SK-N-SH treated with all-trans-retinoic acid at 6 μM for 48 hours (cell line): ENCODE results near the gene SLC38A10.

Source experiments
- ATAC-seq: fragments of 200-7000 bp; cut with Tn5 transposase; 3 replicates; pipeline ENCODE4 v1.9.1; 2020; ENCODE audit warnings: mild to moderate bottlenecking, moderate library complexity
- ARNTL ChIP-seq: fragments of 450-650 bp; formaldehyde crosslinking; IDR thresholded peaks from 2 replicates; pipeline ENCODE4 v1.5.0; 2020; ENCODE audit warnings: low read depth, mild to moderate bottlenecking, moderate library complexity, borderline replicate concordance
- BACH2 ChIP-seq: fragments of 250-450 bp; sonication (Bioruptor Pico); IDR thresholded peaks from 2 replicates; pipeline ENCODE4 v1.9.0; 2021; ENCODE audit warnings: mild to moderate bottlenecking, borderline replicate concordance
- CSDC2 ChIP-seq: fragments of 250-450 bp; sonication (Bioruptor Pico); IDR thresholded peaks from 2 replicates; pipeline ENCODE4 v1.5.0; 2020; ENCODE audit warnings: mild to moderate bottlenecking, moderate library complexity
- ESRRG ChIP-seq: fragments of 250-450 bp; sonication (Bioruptor Pico); IDR thresholded peaks from 2 replicates; pipeline ENCODE4 v1.6.1; 2021; ENCODE audit warnings: mild to moderate bottlenecking
- GLIS3 ChIP-seq: fragments of 250-450 bp; sonication (Bioruptor Pico); IDR thresholded peaks from 2 replicates; pipeline ENCODE4 v1.5.0; 2020; ENCODE audit warnings: mild to moderate bottlenecking, moderate library complexity
- ISL1 ChIP-seq: fragments of 250-450 bp; sonication (Bioruptor Pico); IDR thresholded peaks from 2 replicates; pipeline ENCODE4 v2.1.2; 2022; ENCODE audit warnings: mild to moderate bottlenecking, moderate library complexity
- OSR1 ChIP-seq: fragments of 250-450 bp; sonication (Bioruptor Pico); IDR thresholded peaks from 2 replicates; pipeline ENCODE4 v1.8.0; 2022; ENCODE audit warnings: moderate library complexity, mild to moderate bottlenecking, inconsistent platforms
- PPARA ChIP-seq: fragments of 250-450 bp; sonication (Bioruptor Pico); IDR thresholded peaks from 2 replicates; pipeline ENCODE4 v1.5.0; 2020; ENCODE audit warnings: mild to moderate bottlenecking, borderline replicate concordance
- RARB ChIP-seq: fragments of 250-450 bp; sonication (Bioruptor Pico); IDR thresholded peaks from 2 replicates; pipeline ENCODE4 v1.8.0; 2021; ENCODE audit warnings: mild to moderate bottlenecking, moderate library complexity
- SNAI2 ChIP-seq: fragments of 250-450 bp; sonication (Bioruptor Pico); IDR thresholded peaks from 2 replicates; pipeline ENCODE4 v1.5.0; 2020; ENCODE audit warnings: mild to moderate bottlenecking, moderate library complexity
- TOX ChIP-seq: fragments of 250-450 bp; sonication (Bioruptor Pico); IDR thresholded peaks from 2 replicates; pipeline ENCODE4 v1.8.0; 2021; ENCODE audit warnings: mild to moderate bottlenecking, moderate library complexity, borderline replicate concordance
- ZC3H10 ChIP-seq: fragments of 250-450 bp; sonication (Bioruptor Pico); IDR thresholded peaks from 2 replicates; pipeline ENCODE4 v1.5.1; 2021; ENCODE audit warnings: mild to moderate bottlenecking, moderate library complexity
- ZFP3 ChIP-seq: fragments of 250-450 bp; sonication (Bioruptor Pico); IDR thresholded peaks from 2 replicates; pipeline ENCODE4 v1.5.0; 2020; ENCODE audit warnings: mild to moderate bottlenecking, moderate library complexity
- ZFP30 ChIP-seq: fragments of 450-650 bp; formaldehyde crosslinking; IDR thresholded peaks from 2 replicates; pipeline ENCODE4 v1.5.0; 2022; ENCODE audit warnings: mild to moderate bottlenecking, moderate library complexity
- ZNF565 ChIP-seq: fragments of 450-650 bp; formaldehyde crosslinking; conservative IDR thresholded peaks from 2 replicates; pipeline ENCODE4 v1.5.0; 2020; ENCODE audit warnings: low read depth, mild to moderate bottlenecking, moderate library complexity
- ZNF70 ChIP-seq: fragments of 450-650 bp; formaldehyde crosslinking; IDR thresholded peaks from 2 replicates; pipeline ENCODE4 v1.5.0; 2020; ENCODE audit warnings: mild to moderate bottlenecking, moderate library complexity
- ZNF8 ChIP-seq: fragments of 450-650 bp; formaldehyde crosslinking; IDR thresholded peaks from 2 replicates; pipeline ENCODE4 v1.5.0; 2020; ENCODE audit warnings: mild to moderate bottlenecking, moderate library complexity
- TF ChIP-seq, protein P1 (sequence below): fragments of 250-450 bp; sonication (Bioruptor Pico); IDR thresholded peaks from 2 replicates; pipeline ENCODE4 v1.5.1; 2021; ENCODE audit warnings: mild to moderate bottlenecking, moderate library complexity
- TF ChIP-seq, protein P2 (sequence below): fragments of 250-450 bp; sonication (Bioruptor Pico); IDR thresholded peaks from 2 replicates; pipeline ENCODE4 v1.8.0; 2021; ENCODE audit warnings: low read depth, mild to moderate bottlenecking, moderate library complexity, borderline replicate concordance
- TF ChIP-seq, protein P3 (sequence below): fragments of 250-450 bp; sonication (Bioruptor Pico); IDR thresholded peaks from 2 replicates; pipeline ENCODE4 v1.5.1; 2020; ENCODE audit warnings: low read depth, mild to moderate bottlenecking, moderate library complexity
- TF ChIP-seq, protein P4 (sequence below): fragments of 250-450 bp; sonication (Bioruptor Pico); IDR thresholded peaks from 2 replicates; pipeline ENCODE4 v1.8.0; 2020; ENCODE audit warnings: mild to moderate bottlenecking, moderate library complexity, borderline replicate concordance
- TF ChIP-seq, protein P5 (sequence below): fragments of 250-450 bp; sonication (Bioruptor Pico); IDR thresholded peaks from 2 replicates; pipeline ENCODE4 v1.5.0; 2020; ENCODE audit warnings: mild to moderate bottlenecking, moderate library complexity

SLC38A10 gene

DNA sequence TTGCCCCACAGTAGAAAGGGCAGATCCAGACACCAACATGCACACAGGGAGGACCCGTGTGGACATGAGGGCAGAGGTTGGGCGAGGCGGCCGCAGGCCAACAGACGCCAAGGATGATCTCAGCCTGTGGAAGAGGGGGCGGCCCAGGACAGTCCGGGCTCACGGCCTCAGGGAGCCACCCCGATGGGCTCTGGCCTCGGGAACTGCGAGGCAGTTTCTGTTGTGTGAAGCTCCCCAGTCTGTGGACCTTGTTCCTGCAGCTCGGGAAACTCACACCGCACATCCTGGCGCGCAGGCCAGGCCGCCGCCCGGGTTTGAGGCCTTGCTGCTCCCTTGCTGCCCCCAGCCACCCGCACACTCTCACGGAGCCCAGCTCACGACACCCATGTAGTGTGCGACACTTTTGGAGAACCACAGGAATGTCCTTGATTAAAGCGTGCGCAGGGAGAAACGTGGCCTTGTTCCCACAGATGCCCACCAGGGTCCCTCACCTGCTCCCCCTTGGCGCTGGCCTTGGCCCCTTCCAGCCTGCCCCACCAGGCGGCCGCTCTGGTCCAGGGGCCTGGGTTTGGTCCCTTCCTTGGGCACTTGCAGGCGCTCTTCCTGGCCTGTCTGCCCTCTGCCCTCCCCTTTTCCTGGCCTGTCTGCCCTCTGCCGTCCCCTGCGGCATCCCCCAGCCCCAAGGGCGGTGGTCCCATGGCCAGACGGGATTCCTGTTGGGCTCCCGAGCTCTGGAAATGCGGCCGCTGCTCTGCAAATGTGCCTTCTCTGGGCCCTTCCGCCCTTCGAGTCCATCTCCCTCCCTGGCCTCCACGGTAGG, 9.3 kb upstream of the SLC38A10 start:
- TF ChIP-seq RARB (CRISPR knock-in tag), result no peak
- TF ChIP-seq, protein P1, sequence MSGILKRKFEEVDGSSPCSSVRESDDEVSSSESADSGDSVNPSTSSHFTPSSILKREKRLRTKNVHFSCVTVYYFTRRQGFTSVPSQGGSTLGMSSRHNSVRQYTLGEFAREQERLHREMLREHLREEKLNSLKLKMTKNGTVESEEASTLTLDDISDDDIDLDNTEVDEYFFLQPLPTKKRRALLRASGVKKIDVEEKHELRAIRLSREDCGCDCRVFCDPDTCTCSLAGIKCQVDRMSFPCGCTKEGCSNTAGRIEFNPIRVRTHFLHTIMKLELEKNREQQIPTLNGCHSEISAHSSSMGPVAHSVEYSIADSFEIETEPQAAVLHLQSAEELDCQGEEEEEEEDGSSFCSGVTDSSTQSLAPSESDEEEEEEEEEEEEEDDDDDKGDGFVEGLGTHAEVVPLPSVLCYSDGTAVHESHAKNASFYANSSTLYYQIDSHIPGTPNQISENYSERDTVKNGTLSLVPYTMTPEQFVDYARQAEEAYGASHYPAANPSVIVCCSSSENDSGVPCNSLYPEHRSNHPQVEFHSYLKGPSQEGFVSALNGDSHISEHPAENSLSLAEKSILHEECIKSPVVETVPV, result no peak
- no peak for TF ChIP-seq ZFP30 (CRISPR knock-in tag)
- TF ChIP-seq BACH2 (CRISPR knock-in tag), result no peak
- TF ChIP-seq, protein P2, sequence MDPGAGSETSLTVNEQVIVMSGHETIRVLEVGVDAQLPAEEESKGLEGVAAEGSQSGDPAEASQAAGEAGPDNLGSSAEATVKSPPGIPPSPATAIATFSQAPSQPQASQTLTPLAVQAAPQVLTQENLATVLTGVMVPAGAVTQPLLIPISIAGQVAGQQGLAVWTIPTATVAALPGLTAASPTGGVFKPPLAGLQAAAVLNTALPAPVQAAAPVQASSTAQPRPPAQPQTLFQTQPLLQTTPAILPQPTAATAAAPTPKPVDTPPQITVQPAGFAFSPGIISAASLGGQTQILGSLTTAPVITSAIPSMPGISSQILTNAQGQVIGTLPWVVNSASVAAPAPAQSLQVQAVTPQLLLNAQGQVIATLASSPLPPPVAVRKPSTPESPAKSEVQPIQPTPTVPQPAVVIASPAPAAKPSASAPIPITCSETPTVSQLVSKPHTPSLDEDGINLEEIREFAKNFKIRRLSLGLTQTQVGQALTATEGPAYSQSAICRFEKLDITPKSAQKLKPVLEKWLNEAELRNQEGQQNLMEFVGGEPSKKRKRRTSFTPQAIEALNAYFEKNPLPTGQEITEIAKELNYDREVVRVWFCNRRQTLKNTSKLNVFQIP, result no peak
- TF ChIP-seq ZC3H10 (CRISPR knock-in tag), result no peak
- no peak for TF ChIP-seq GLIS3 (CRISPR knock-in tag)
- no peak for ATAC-seq

DNA sequence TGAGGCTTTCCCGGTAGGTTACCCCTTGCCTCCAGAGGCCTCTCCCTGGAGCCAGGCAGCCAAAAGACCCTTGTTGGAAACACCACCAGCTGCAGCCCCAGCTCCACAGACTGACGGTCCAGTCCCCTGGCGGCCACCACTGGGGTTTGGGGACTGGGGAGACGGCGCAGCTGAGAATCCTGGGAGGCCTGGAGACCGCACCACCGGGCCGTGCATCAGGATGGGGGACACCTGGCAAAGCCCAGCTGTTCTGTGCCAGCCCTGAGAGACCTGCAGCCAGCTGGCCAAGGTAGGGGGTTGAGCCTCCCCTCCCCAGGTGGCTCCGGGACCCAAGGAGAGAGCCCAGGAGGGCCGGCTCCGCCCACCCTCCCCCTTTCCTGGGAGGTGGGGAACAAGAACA, 8.3 kb upstream of the SLC38A10 start:
- ATAC-seq, result no peak
- TF ChIP-seq TOX (CRISPR knock-in tag) (no peak), ZNF565 (CRISPR knock-in tag) (no peak), ZFP30 (CRISPR knock-in tag) (no peak), ARNTL (CRISPR knock-in tag) (no peak), CSDC2 (CRISPR knock-in tag) (no peak), ESRRG (CRISPR knock-in tag) (no peak), OSR1 (CRISPR knock-in tag) (no peak), ZC3H10 (CRISPR knock-in tag) (no peak), GLIS3 (CRISPR knock-in tag) (no peak)
- TF ChIP-seq, protein P3, sequence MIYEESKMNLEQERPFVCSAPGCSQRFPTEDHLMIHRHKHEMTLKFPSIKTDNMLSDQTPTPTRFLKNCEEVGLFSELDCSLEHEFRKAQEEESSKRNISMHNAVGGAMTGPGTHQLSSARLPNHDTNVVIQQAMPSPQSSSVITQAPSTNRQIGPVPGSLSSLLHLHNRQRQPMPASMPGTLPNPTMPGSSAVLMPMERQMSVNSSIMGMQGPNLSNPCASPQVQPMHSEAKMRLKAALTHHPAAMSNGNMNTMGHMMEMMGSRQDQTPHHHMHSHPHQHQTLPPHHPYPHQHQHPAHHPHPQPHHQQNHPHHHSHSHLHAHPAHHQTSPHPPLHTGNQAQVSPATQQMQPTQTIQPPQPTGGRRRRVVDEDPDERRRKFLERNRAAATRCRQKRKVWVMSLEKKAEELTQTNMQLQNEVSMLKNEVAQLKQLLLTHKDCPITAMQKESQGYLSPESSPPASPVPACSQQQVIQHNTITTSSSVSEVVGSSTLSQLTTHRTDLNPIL (CRISPR knock-in tag), result no peak

DNA sequence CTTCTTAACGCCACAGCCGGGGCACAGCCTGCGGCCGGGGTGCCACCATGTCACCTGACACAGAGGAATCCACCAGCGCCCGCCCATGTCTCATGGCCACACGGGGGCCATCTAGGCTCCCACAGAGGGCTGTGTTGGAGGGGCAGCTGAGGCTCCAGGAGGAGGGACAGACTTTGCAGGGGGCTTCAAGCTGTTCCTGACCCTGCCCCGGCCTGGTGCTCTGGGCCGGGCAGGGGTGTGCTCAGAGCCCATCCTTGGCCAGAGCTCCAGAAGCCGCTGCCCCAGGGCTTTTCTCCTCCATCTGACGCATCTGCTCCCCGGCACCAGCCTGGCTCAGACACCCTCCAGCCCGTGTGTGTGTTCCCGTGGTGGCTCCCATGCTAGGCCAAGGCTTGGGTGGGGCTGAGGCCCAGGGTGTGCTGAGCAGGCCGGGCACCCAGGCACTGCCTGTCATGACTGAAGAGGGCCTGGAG, 7.8 kb upstream of the SLC38A10 start:
- TF ChIP-seq, protein P4, sequence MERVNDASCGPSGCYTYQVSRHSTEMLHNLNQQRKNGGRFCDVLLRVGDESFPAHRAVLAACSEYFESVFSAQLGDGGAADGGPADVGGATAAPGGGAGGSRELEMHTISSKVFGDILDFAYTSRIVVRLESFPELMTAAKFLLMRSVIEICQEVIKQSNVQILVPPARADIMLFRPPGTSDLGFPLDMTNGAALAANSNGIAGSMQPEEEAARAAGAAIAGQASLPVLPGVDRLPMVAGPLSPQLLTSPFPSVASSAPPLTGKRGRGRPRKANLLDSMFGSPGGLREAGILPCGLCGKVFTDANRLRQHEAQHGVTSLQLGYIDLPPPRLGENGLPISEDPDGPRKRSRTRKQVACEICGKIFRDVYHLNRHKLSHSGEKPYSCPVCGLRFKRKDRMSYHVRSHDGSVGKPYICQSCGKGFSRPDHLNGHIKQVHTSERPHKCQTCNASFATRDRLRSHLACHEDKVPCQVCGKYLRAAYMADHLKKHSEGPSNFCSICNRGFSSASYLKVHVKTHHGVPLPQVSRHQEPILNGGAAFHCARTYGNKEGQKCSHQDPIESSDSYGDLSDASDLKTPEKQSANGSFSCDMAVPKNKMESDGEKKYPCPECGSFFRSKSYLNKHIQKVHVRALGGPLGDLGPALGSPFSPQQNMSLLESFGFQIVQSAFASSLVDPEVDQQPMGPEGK, result no peak
- TF ChIP-seq CSDC2 (CRISPR knock-in tag), result no peak
- TF ChIP-seq, protein P2, result no peak
- no peak for TF ChIP-seq PPARA (CRISPR knock-in tag)
- no peak for TF ChIP-seq ZC3H10 (CRISPR knock-in tag)
- no peak for TF ChIP-seq SNAI2 (CRISPR knock-in tag)
- TF ChIP-seq RARB (CRISPR knock-in tag), result no peak
- TF ChIP-seq ZNF70 (CRISPR knock-in tag), result no peak
- TF ChIP-seq OSR1 (CRISPR knock-in tag), result no peak
- ATAC-seq, result peak; percentile 10

DNA sequence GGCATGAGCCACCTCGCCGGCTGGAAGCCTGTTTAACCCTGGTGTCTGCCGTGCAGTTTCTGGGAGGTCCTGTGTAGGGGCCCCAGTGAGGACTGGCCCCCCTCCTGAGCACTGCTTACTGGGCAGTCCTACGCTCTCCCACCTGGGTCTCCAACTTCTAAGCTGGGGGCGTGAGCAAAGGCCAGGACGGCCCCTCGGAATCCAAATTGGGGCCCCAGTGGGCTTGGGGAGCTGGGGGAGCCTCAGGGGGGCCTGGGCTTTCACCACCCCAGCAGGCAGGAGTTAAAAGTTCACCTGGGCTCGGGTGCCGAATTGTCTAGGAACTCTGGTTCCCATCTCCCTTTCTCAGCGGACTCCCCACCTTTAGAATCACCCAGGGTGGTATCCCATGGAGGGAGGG, 7.2 kb upstream of the SLC38A10 start:
- ATAC-seq, result no peak
- no peak for TF ChIP-seq ESRRG (CRISPR knock-in tag)
- no peak for TF ChIP-seq ZFP30 (CRISPR knock-in tag)
- TF ChIP-seq RARB (CRISPR knock-in tag), result no peak
- no peak for TF ChIP-seq ARNTL (CRISPR knock-in tag)
- TF ChIP-seq, protein P4, result no peak
- TF ChIP-seq ZFP3 (CRISPR knock-in tag), result no peak
- no peak for TF ChIP-seq PPARA (CRISPR knock-in tag)
- TF ChIP-seq GLIS3 (CRISPR knock-in tag), result no peak
- no peak for TF ChIP-seq ZNF8
- TF ChIP-seq, protein P5, sequence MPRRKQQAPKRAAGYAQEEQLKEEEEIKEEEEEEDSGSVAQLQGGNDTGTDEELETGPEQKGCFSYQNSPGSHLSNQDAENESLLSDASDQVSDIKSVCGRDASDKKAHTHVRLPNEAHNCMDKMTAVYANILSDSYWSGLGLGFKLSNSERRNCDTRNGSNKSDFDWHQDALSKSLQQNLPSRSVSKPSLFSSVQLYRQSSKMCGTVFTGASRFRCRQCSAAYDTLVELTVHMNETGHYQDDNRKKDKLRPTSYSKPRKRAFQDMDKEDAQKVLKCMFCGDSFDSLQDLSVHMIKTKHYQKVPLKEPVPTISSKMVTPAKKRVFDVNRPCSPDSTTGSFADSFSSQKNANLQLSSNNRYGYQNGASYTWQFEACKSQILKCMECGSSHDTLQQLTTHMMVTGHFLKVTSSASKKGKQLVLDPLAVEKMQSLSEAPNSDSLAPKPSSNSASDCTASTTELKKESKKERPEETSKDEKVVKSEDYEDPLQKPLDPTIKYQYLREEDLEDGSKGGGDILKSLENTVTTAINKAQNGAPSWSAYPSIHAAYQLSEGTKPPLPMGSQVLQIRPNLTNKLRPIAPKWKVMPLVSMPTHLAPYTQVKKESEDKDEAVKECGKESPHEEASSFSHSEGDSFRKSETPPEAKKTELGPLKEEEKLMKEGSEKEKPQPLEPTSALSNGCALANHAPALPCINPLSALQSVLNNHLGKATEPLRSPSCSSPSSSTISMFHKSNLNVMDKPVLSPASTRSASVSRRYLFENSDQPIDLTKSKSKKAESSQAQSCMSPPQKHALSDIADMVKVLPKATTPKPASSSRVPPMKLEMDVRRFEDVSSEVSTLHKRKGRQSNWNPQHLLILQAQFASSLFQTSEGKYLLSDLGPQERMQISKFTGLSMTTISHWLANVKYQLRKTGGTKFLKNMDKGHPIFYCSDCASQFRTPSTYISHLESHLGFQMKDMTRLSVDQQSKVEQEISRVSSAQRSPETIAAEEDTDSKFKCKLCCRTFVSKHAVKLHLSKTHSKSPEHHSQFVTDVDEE, result no peak
- no peak for TF ChIP-seq SNAI2 (CRISPR knock-in tag)
- no peak for TF ChIP-seq TOX (CRISPR knock-in tag)
- TF ChIP-seq ISL1 (CRISPR knock-in tag), result no peak
- no peak for TF ChIP-seq BACH2 (CRISPR knock-in tag)
